Neural progenitor cell (in vitro differentiated cells): ENCODE results near the gene TRMT44.

ENCODE experiments used
- EZH2 ChIP-seq: fragments of 200-600 bp; sonication (generic); IDR thresholded peaks from 2 replicates; pipeline ENCODE4 v1.6.1; 2017; ENCODE audit warnings: antibody characterized with exemption, mild to moderate bottlenecking, moderate library complexity
- EZH2phosphoT487 ChIP-seq: fragments of 200-600 bp; sonication (generic); IDR thresholded peaks from 2 replicates; pipeline ENCODE4 v1.6.1; 2017; ENCODE audit warnings: antibody characterized with exemption
- TF ChIP-seq, protein P1 (sequence below): fragments of 200-600 bp; sonication (generic); IDR thresholded peaks from 2 replicates; pipeline ENCODE4 v1.5.1; 2017; ENCODE audit warnings: antibody characterized with exemption, mild to moderate bottlenecking

DNA sequence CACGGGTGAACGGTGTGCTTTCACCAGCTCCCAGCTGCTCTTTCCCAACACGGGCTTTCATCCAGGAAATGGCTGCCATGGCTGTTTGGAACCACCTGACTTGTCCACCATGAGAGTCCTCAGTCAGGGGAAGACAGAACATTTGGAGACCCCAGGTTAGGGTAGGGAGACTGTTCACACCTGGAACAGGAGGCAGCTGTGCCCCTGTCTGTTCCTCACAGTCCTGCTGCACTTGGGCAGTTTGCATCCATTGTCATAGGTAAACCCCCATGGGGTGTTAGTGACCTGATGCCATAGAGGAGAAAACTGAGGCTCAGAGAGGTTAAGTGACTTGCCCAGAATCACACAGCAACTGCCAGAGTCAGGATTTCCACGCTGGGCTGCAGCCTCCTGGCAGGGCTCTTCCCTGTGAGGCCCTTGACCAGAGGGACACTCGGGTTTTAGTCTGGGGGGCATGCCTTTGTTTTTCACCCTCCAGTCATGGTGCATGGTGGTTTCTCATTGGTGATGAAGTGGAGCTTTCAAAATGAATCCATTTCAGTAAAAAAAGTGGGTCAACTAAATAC is 54.5 kb downstream of the TRMT44 start:
- no peak for TF ChIP-seq EZH2
- TF ChIP-seq, protein P1, sequence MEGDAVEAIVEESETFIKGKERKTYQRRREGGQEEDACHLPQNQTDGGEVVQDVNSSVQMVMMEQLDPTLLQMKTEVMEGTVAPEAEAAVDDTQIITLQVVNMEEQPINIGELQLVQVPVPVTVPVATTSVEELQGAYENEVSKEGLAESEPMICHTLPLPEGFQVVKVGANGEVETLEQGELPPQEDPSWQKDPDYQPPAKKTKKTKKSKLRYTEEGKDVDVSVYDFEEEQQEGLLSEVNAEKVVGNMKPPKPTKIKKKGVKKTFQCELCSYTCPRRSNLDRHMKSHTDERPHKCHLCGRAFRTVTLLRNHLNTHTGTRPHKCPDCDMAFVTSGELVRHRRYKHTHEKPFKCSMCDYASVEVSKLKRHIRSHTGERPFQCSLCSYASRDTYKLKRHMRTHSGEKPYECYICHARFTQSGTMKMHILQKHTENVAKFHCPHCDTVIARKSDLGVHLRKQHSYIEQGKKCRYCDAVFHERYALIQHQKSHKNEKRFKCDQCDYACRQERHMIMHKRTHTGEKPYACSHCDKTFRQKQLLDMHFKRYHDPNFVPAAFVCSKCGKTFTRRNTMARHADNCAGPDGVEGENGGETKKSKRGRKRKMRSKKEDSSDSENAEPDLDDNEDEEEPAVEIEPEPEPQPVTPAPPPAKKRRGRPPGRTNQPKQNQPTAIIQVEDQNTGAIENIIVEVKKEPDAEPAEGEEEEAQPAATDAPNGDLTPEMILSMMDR = no peak
- TF ChIP-seq EZH2phosphoT487 = no peak
